T-cell (primary cell): ENCODE results near the gene LIN7B. TPM values are rescaled to one million over a fixed set of nuclear protein-coding genes. Genes with fewer than 3 reads are reported as not detected.
"Not testable (repeated sequence)": the region's sequence is repeated elsewhere in the genome, so short reads cannot be mapped to it uniquely, and the experiment has no call there.

Source experiments
- ATAC-seq, 4 experiments: fragments of 200-7000 bp in 3 of 4; fragments of 150-1000 bp in 1 of 4; cut with Tn5 transposase; replicated peaks in 1 of 4; 1 replicate in 3 of 4; 2 replicates in 1 of 4; pipeline ENCODE4 v1.10.0; 2021; ENCODE audit warnings: moderate library complexity in 3 of 4, mild to moderate bottlenecking in 2 of 4, moderate number of reproducible peaks in 1 of 4
- CTCF ChIA-PET, 2 donors: fragments of 300-600 bp; sonication (Branson Sonifier 250); formaldehyde crosslinking; loops; one replicate each; lab custom pipeline; 2022; ENCODE audit warnings: antibody characterized with exemption in 2 of 2; lab: Charles Lee
- POLR2A ChIA-PET, 2 donors: fragments of 300-600 bp; sonication (Branson Sonifier 250); formaldehyde crosslinking; loops; one replicate each; lab custom pipeline; 2022; ENCODE audit warnings: antibody characterized with exemption in 2 of 2; lab: Charles Lee
- DNase-seq, 35 experiments: peaks; one replicate each; pipeline versions ENCODE4 v3.0.0 to v3.0.0-alpha.2; 2013 to 2023
- H3K27ac ChIP-seq: one replicate; pipeline ENCODE4 v1.5.1; 2013; ENCODE audit warnings: low read length
- H3K27me3 ChIP-seq, 2 experiments: replicated peaks in 1 of 2; 1 replicate in 1 of 2; 2 replicates in 1 of 2; pipeline versions ENCODE4 v1.6.1 to v1.7.0; 2013; ENCODE audit warnings: low read length in 1 of 2, mixed read lengths in 1 of 2; ENCODE audit not compliant: control insufficient read depth in 2 of 2, insufficient read depth in 2 of 2; ENCODE audit errors: extremely low read depth in 1 of 2
- H3K36me3 ChIP-seq, 2 donors: 1 replicate in 1 of 2; 2 replicates in 1 of 2; pipeline versions ENCODE4 v1.6.1 to v1.7.0; 2013; ENCODE audit warnings: low read length in 1 of 2; ENCODE audit not compliant: control insufficient read depth in 2 of 2, insufficient read depth in 1 of 2; ENCODE audit errors: extremely low read depth in 1 of 2
- H3K4me1 ChIP-seq, 2 experiments: 1 replicate in 1 of 2; 2 replicates in 1 of 2; pipeline versions ENCODE4 v1.6.1 to v1.7.0; 2013; ENCODE audit warnings: low read length in 2 of 2, mixed read lengths in 1 of 2; ENCODE audit not compliant: insufficient read depth in 2 of 2, control insufficient read depth in 1 of 2; ENCODE audit errors: extremely low read depth in 1 of 2
- H3K4me3 ChIP-seq, 2 donors: 1 replicate in 1 of 2; 2 replicates in 1 of 2; pipeline versions ENCODE4 v1.5.1 to v1.7.0; 2013; ENCODE audit warnings: mild to moderate bottlenecking in 2 of 2, low read length in 1 of 2, moderate library complexity in 1 of 2; ENCODE audit not compliant: control insufficient read depth in 1 of 2; ENCODE audit errors: extremely low read depth in 1 of 2
- H3K9me3 ChIP-seq: 2 replicates; pipeline ENCODE4 v1.7.0; 2013
- H3K27ac Mint-ChIP-seq, 2 donors: one replicate each; pipeline ENCODE4 v1.8.0; 2020 to 2021; ENCODE audit warnings: mild to moderate bottlenecking in 2 of 2, mixed read lengths in 2 of 2
- H3K27me3 Mint-ChIP-seq, 2 donors: one replicate each; pipeline ENCODE4 v1.8.0; 2021 to 2022; ENCODE audit warnings: mixed read lengths in 2 of 2
- H3K36me3 Mint-ChIP-seq: one replicate; pipeline ENCODE4 v1.8.0; 2021; ENCODE audit warnings: mixed read lengths
- H3K4me1 Mint-ChIP-seq, 3 donors: one replicate each; pipeline ENCODE4 v1.8.0; 2020 to 2022; ENCODE audit warnings: mixed read lengths in 3 of 3, mild to moderate bottlenecking in 1 of 3
- H3K4me3 Mint-ChIP-seq, 3 donors: one replicate each; pipeline ENCODE4 v1.8.0; 2020 to 2022; ENCODE audit warnings: mild to moderate bottlenecking in 3 of 3, mixed read lengths in 3 of 3, moderate library complexity in 3 of 3
- H3K9me3 Mint-ChIP-seq, 3 donors: one replicate each; pipeline ENCODE4 v1.8.0; 2020 to 2022; ENCODE audit warnings: mixed read lengths in 3 of 3
- WGBS: methylation state at CpG from one replicate; pipeline ENCODE4 v1.1.5; 2013; ENCODE audit warnings: missing lambda C conversion rate; ENCODE audit not compliant: insufficient coverage; 5-methylcytosine and 5-hydroxymethylcytosine counted together
- total RNA-seq, 35 experiments: library from RNA in 6 of 35; stranded (reverse) in 6 of 35; fragments of 120-200 nt in 1 of 35; gene quantifications; one replicate each; pipeline versions ENCODE4 v1.2.1 to v1.2.4 and lab custom pipeline; 2013 to 2026

LIN7B gene
- total RNA-seq, 5 donors from 2014 or later (not counting 1 experiment from before 2014, with no cell fraction given): 8.1 to 17.8 (median 12.9) TPM

- ATAC-seq (peak; percentile 48 to 62 (median 58)), DNase-seq (peak; percentile 44 to 83 (median 70))
- no peak overlapping the region for H3K4me3 ChIP-seq
- WGBS: 12% methylated on average over 15 of the region's 30 CpGs
- H3K36me3 Mint-ChIP-seq: no peaks in the 10 kb centered on the region
- peaks cover 9 to 46% of the 10 kb centered on the region in 2 experiments for H3K4me1 ChIP-seq
- H3K9me3 Mint-ChIP-seq: no peaks in the 10 kb centered on the region
- POLR2A ChIA-PET: no interaction called here
- H3K27me3 ChIP-seq: peaks cover 3 to 86% of the 10 kb centered on the region in 2 experiments
- H3K36me3 ChIP-seq: no peaks in the 10 kb centered on the region
- peaks cover 44 to 60% of the 10 kb centered on the region in 2 donors for H3K27me3 Mint-ChIP-seq
- no peaks in the 10 kb centered on the region for H3K9me3 ChIP-seq
- H3K4me3 Mint-ChIP-seq: no peak overlapping the region
- H3K27ac Mint-ChIP-seq: no peak overlapping the region
- CTCF ChIA-PET: interaction anchor here (0.7 to 2.6 kb wide), 3 partner anchors 18 to 48 kb away, joined by 3 to 7 read pairs (median 7); no protein-coding TSS in a partner anchor
- H3K27ac ChIP-seq: no peak overlapping the region
- H3K4me1 Mint-ChIP-seq: peaks cover 37 to 52% (median 40%) of the 10 kb centered on the region in 3 donors
Measured at GRCh38 chr19:49145573-49146407, 31.6 kb downstream of the LIN7B start.

- peaks cover 7 to 92% of the 10 kb centered on the region in 2 experiments for H3K27me3 ChIP-seq
- H3K4me1 ChIP-seq: peaks cover 13 to 46% of the 10 kb centered on the region in 2 experiments
- DNase-seq, H3K4me3 ChIP-seq, H3K36me3 Mint-ChIP-seq, H3K36me3 ChIP-seq, H3K27ac Mint-ChIP-seq, H3K9me3 Mint-ChIP-seq, H3K9me3 ChIP-seq, ATAC-seq, H3K4me3 Mint-ChIP-seq, POLR2A ChIA-PET, H3K27ac ChIP-seq: not testable (repeated sequence)
- Mint-ChIP-seq H3K4me1 (peaks cover 39 to 49% (median 40%) of the 10 kb centered on the region in 3 donors), H3K27me3 (peaks cover 43 to 64% of the 10 kb centered on the region in 2 donors)
- WGBS: 100% methylated on average over 3 of the region's 7 CpGs
- CTCF ChIA-PET: interaction anchor here in 1 of 2 donors (0.9 to 2.6 kb wide), 2 partner anchors 19 to 49 kb away, joined by 7 read pairs; no protein-coding TSS in a partner anchor
Measured at GRCh38 chr19:49146408-49146770, 32.2 kb downstream of the LIN7B start.

- POLR2A ChIA-PET: no interaction called here
- Mint-ChIP-seq H3K4me1 (peaks cover 34 to 38% (median 37%) of the 10 kb centered on the region in 3 donors), H3K36me3 (no peaks in the 10 kb centered on the region), H3K27ac (peak overlapping the region in 1 of 2 donors; percentile 11), H3K4me3 (peak overlapping the region; percentile 42 to 82 (median 47)), H3K9me3 (no peaks in the 10 kb centered on the region), H3K27me3 (peaks cover 51 to 71% of the 10 kb centered on the region in 2 donors)
- no peak for DNase-seq
- no peaks in the 10 kb centered on the region for H3K9me3 ChIP-seq
- peaks cover 13 to 46% of the 10 kb centered on the region in 2 experiments for H3K4me1 ChIP-seq
- H3K36me3 ChIP-seq: no peaks in the 10 kb centered on the region
- 88% methylated on average over 9 of the region's 11 CpGs for WGBS
- CTCF ChIA-PET: interaction anchor here (0.5 to 1.3 kb wide), 5 partner anchors 20 to 572 kb away, joined by 3 to 6 read pairs (median 3); partner anchors contain the start of gene RCN3 (in 1 of the 2)
- no peak overlapping the region for H3K27ac ChIP-seq
- H3K27me3 ChIP-seq: peaks cover 9 to 92% of the 10 kb centered on the region in 2 experiments
- H3K4me3 ChIP-seq: no peak overlapping the region
- no peak for ATAC-seq
Measured at GRCh38 chr19:49148044-49148682, 34.0 kb downstream of the LIN7B start.

GRCh38 chr19:49148784-49149651, 34.8 kb downstream of the LIN7B start:
- Mint-ChIP-seq H3K4me3 (peak overlapping the region; percentile 62 to 82 (median 68)), H3K27me3 (peaks cover 59 to 77% of the 10 kb centered on the region in 2 donors), H3K9me3 (peaks cover 0 to under 1% (median 0%) of the 10 kb centered on the region in 3 donors), H3K36me3 (no peaks in the 10 kb centered on the region), H3K4me1 (peaks cover 34 to 36% (median 35%) of the 10 kb centered on the region in 3 donors), H3K27ac (no peak overlapping the region)
- ChIA-PET POLR2A (interaction anchor here in 1 of 2 donors (0.5 to 1.1 kb wide), 2 partner anchors 21 to 77 kb away, joined by 3 read pairs; no protein-coding TSS in a partner anchor), CTCF (interaction anchor here (1.2 to 1.3 kb wide), 2 partner anchors 43 to 51 kb away, joined by 3 to 6 read pairs; no protein-coding TSS in a partner anchor)
- DNase-seq (peak; percentile 38 to 82 (median 70)), ATAC-seq (peak; percentile 42 to 59 (median 54))
- Histone ChIP-seq H3K4me3 (peak overlapping the region in 1 of 2 donors; percentile 86), H3K27me3 (peaks cover 9 to 95% of the 10 kb centered on the region in 2 experiments), H3K27ac (no peak overlapping the region), H3K36me3 (no peaks in the 10 kb centered on the region), H3K4me1 (peaks cover 13 to 45% of the 10 kb centered on the region in 2 experiments), H3K9me3 (no peaks in the 10 kb centered on the region)
- 6% methylated on average over 43 of the region's 49 CpGs for WGBS

- H3K27me3 Mint-ChIP-seq: peaks cover 66 to 84% of the 10 kb centered on the region in 2 donors
- peaks cover 34 to 36% (median 35%) of the 10 kb centered on the region in 3 donors for H3K4me1 Mint-ChIP-seq
- Histone ChIP-seq H3K9me3 (no peaks in the 10 kb centered on the region), H3K27me3 (peaks cover 12 to 92% of the 10 kb centered on the region in 2 experiments), H3K27ac (no peak overlapping the region), H3K4me3 (peak overlapping the region; percentile 50 to 86), H3K36me3 (no peaks in the 10 kb centered on the region), H3K4me1 (peaks cover 13 to 45% of the 10 kb centered on the region in 2 experiments)
- no peak overlapping the region for H3K27ac Mint-ChIP-seq
- ChIA-PET CTCF (interaction anchor here in 1 of 2 donors (1.2 kb wide), 1 partner anchor 44 kb away, joined by 3 read pairs; no protein-coding TSS in a partner anchor), POLR2A (interaction anchor here in 1 of 2 donors (1.1 kb wide), 1 partner anchor 22 kb away, joined by 3 read pairs; no protein-coding TSS in a partner anchor)
- H3K4me3 Mint-ChIP-seq: peak overlapping the region; percentile 68 to 82 (median 71)
- no peaks in the 10 kb centered on the region for H3K36me3 Mint-ChIP-seq
- ATAC-seq: no peak
- WGBS: 2% methylated on average over 15 of the region's 23 CpGs
- peaks cover 0 to 7% (median 0%) of the 10 kb centered on the region in 3 donors for H3K9me3 Mint-ChIP-seq
- DNase-seq: no peak
Measured at GRCh38 chr19:49149652-49150105, 35.5 kb downstream of the LIN7B start.
